GM21381 (cell line): ENCODE data around the gene FGD5.
"Not testable (repeated sequence)": the region's sequence is repeated elsewhere in the genome, so short reads cannot be mapped to it uniquely, and the experiment has no call there.

Experiments
- ATAC-seq: cut with Tn5 transposase; IDR thresholded peaks from one replicate; pipeline ENCODE4 v1.9.1; 2021; ENCODE audit warnings: mild to moderate bottlenecking, moderate library complexity; ENCODE audit not compliant: unreplicated experiment

The FGD5 gene

DNA sequence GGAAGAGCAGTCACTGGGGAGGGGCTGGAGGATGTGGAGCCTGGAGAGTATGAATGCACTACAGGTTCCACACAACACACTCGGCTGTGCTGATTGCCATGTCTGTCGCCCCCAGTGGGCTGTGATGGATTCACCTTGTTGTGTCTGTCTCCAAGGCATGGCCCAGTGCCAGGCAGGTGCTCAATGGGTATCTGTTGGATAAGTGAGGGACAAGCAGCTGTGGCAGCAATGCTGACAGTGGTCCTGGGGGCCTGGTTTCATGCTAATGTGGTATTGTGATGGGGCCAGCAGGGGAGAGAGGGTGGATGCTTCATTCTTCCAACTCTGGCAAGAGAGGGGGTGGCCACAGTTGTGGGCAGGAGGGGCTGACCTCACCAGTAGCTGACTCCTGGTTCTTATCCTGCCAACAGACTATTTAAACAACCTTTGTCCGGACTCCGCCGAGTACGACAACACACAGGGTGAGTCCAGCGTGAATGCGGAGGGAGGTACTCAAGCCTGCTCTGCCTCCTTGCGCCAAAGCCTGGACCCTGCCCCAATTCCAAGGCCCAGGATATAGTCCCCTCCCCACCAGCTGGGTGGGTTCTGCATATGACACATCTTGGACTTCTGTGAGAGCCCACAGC is 81.3 kb downstream of the FGD5 start:
- ATAC-seq: no peak

DNA sequence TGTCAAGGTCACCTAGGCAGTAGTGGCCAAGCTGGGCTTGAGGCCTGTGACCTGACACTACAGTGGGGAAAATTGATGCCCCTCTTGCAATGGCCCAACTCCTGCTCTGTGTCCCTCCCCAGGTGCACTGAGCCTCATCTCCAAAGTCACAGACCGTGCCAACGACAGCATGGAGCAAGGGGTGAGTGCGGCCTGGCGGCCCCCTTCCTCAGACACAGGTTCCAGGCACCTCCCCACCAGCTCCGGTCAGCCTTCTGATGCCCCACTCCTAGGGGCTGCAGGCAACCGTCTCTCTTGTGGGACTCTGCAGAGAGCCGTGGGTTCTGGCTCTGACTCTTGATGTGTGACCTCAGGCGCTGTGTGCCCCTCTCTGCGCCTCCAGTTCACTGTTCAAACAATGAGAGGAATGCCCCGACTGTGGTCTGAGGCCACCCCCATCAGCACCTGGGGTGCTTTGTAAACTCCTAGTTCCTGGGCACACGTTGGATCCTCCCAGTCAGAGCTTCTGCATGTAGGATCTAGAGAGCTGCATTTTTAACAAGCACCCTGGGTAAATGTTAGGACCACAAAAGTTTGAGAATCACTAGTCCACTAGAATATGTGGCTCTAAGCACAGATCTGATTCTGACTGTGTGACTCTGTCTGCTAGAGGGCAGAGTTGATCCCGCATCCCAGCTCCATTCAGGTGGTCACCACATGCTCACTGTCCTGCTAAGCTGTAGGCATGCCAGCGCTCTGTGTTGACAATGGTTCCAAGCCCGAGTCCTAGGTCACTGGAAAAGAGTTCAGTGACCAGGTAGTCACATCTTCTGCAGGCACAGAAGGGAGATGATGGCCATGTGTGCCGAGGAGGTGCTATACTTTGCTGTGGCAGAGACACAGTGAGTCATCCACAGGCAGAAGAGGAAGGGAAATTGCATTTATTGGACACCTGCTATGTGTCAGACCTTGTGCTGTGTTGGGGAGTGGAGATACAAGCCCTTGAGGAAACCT is 82.4 kb downstream of the FGD5 start:
- ATAC-seq: no peak

DNA sequence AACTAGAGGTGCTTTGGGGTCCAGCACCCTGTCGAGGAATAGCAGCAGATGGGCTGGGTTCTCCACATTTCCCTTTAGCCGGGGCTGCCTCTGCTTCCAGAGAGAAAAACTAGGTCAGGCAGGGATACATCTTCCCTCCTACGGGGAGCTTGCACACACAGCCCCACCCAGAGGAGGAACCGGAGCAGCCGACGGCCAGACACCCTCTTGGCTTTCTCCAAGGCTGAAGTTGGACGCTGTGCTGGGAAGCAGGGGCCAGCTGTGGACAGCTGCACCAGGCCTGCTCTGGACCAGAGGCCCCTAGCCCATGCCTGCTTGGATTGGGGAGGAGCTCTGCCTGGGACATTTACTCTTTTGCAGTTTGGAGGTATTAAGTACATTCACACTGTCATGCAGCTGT is 84.0 kb downstream of the FGD5 start:
- no peak for ATAC-seq

DNA sequence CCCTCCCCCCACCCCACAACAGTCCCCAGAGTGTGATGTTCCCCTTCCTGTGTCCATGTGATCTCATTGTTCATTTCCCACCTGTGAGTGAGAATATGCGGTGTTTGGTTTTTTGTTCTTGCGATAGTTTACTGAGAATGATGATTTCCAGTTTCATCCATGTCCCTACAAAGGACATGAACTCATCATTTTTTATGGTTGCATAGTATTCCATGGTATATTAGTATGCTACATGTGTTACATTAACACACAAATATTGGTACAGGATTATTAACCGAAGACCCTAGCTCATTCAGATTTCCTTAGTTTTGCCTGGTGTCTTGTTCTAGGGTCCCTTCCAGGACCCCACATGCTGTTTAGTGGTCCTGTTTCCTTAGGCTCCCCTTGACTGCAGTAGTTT is 84.7 kb downstream of the FGD5 start:
- ATAC-seq: not testable (repeated sequence)

DNA sequence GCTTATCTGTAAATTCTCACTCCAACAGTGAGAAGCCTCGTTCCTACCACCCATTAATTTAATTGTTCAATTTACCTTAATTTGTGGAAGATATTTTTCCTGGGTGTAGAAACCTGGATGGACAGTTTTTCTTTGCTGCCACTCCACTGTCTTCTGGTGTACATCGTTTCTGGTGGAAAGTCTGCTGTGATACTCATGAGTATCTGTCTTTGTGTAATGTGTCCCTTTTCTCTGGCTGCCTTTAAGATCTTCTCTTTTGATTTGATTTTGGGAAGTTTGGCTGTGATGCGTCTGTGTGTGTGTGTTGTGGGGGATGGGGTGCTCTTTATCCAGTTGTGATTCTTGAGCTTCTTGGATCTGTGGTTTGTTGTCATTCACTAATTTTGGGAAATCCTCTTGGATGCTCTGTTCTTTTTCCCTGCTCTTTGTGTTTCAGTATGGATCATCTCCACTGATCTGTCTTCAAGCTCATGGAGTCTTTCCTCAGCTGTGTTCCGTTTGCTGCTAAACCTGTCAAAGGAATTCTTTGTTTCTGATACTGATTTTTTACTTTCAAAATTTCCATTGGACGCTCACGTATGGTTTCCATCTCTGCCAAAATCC is 86.4 kb downstream of the FGD5 start:
- no peak for ATAC-seq

DNA sequence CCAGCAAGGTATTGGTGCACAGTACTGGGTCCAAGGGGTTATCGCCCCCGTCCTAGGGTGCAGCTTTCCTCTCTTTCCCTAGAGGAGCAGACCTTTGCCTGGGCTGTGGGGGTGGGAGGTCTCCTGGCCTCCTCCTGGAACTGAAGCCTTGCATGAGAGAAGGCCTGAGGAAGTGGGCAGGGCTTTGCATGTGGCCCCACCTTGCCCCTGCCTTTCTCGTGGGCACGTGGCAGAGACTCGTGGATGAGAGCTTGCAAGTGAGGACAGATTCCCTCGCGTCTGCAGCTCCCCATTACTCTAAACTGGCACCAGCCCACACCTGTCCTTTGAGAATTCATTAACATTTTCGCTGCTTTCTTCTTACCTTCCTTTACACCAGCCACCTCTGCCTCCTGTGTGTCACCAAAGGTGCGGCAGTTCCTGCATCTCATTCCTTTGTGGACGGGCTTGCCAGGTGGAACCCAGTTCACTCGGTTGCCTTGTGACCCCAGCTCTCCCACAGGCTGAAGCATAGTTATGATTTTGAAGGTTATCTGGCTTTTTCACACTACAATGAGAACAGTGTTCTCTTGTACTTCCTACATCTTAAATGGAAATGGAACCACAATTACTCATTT is 87.7 kb downstream of the FGD5 start:
- no peak for ATAC-seq

DNA sequence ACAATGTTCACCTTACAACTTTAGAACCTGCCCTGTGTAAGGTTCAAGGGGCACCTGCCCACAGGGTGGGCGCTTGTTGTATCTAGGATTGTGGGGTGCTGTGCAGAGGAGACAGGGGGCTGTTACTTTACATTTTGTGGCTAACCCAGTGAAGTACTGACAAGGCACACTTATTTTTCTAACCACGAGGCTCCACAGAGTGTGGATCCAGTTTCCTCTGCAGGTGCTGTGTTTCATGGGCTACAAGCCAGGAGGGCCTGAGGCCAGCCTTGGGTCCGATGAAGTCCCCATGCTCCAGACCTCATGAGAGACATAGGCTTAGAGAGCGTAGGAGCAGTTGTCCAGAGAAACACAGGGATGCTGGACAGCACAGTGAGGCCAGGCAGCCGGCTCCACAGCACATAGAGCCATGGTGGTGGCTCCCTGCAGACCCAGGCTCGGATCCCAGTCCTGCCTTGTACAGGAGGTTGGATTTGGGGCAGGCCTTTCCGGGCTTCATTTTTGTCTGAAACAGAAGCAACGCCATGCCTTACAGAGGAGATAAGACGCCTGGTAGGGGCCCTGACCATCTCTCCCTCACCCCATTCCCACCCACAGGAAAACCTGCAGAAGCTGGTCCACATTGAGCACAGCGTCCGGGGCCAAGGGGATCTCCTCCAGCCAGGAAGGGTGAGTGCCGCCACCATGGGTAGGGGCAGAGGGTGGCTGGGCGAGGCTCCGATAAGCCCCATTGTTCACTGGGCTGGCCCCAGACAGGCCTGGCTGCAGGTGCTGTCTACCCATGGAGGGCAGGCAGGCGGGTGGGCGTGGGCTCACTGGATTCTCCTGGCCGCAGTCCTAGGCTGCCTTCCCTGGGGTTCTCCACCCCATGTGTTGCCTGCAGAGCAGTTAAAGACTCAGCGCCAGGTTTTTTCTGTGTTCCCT is 88.5 kb downstream of the FGD5 start:
- ATAC-seq: no peak

DNA sequence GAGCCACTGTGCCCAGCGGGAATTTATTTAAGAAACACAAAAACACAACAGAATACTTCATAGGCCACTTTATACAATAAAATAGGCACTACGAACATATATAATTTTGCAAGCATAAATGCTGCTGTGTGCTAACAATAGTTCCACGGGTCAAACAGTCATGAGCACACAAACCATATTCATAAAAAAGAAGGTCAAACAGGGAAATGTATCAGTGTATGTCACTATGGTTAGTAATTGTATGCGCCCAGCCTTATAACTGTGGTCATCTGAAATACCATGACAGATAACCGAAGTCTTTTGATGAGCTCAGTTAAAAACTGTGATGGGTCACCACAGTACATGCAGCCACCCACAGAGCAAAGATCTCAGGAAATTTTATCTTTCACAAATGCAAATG is 90.5 kb downstream of the FGD5 start:
- ATAC-seq: no peak

DNA sequence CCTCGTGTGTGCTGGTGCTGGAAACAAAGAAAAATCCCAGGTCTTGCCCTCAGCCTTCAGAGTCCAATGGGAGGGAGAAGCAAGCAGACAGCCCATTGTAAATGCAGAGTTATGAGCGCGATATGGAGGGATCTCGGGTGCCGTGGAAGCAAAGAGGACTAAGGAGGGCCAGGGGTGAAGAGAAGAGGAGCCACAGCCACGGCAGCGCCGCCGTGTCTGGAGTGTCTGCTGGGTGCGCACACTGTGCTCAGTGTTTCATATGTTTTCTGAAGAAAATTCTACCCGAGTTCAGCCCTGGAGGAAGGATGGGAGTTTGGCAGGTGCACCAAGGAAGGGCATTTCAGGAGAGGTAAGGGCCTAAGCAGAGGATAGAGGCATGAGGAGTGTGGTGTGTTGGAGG is 92.9 kb downstream of the FGD5 start:
- ATAC-seq: no peak

DNA sequence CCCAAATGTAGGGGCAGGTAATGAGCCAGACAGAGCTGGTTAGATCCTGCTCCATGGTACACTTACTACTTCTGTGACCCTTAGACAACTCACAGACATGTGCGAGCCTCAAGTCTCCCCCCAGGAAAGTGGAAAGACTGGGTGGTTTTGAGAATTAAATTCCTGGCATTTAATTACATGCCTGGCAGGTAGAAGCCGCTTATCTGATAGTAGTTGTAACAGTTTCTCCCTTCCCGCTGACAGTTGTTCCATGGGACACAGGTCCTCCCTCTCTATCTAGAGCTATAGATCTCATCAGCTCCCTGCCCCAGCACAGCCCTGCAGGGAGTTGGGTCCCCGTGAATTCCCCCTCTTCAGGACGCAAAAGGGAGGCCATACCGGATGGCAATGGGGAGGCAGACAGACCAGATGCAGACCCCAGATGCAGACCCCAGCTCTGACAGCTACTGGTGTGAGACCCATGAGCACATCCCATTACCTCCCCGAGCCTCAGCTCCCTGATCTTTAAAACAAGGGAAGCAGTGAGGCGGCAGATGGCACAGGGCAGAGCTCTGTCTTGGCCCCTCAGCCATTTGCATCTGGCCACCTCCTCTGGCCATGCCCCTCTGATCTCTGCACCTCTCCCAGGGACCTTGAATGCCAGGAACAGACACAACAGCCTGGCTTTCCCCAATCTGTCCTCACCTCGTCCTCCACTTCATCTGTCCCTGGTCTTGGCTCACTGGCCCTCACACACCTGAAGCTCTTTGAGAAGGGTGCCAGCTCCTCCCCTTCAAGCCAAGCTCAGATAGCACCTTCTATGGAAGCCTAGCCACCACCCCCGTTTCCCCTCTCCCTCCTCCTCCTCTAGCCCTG is 94.5 kb downstream of the FGD5 start:
- ATAC-seq: no peak

DNA sequence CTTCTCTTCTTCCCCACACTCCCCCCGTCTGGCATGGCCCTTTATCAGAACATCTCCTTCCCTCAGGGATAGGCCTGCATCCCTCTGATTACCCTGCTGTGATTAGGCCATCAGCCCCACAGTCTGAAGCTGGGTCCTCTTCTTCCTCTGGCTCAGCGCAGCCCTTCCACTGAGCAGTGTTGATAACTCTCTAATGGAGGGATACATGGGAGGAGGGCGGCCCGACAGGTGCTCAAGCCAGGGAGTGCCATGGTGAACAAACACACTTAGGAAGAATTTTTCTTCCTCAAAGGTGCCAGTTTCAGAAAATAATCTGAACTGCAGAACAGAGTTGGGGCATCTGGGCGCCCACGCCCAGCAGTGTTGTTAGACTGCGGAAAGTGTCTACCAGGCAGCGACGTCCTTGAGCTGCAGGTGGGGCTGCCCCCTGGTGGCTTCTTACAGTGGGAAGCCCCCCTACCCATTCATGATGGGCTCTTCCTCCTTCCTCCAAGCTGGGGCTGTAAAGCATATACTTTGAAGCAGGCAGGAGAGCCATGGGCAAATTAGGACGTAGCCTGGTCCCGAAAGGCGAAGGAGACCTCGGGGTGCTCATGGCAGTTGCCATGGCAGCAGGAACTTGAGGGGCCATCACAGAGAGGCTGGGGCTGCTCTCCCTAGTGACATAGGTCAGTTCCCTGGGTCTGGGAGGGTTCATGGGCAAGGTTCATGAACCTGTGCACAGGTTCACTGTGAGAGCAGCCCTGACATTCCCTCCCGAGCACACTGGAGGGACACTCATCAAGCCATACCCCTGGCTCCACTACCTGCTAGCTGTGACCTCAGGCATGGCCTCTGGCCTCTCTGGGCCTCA is 95.4 kb downstream of the FGD5 start:
- ATAC-seq: no peak

DNA sequence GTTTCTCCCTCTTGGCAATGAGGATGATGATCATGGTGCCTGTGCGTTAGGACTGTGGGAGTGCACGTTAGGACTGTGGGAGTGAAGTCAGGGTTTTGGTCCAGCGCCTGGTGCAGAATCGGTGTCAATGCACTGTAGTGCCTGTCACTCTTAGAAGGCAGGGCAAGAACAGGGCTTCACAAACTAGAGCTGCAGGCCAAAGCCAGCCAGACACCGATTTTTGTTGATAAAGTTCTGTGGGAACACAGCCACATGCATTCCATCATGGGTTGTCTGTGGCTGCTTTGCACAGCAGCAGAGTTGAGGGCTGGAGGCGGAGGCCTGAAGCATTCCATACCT is 96.0 kb downstream of the FGD5 start:
- no peak for ATAC-seq

DNA sequence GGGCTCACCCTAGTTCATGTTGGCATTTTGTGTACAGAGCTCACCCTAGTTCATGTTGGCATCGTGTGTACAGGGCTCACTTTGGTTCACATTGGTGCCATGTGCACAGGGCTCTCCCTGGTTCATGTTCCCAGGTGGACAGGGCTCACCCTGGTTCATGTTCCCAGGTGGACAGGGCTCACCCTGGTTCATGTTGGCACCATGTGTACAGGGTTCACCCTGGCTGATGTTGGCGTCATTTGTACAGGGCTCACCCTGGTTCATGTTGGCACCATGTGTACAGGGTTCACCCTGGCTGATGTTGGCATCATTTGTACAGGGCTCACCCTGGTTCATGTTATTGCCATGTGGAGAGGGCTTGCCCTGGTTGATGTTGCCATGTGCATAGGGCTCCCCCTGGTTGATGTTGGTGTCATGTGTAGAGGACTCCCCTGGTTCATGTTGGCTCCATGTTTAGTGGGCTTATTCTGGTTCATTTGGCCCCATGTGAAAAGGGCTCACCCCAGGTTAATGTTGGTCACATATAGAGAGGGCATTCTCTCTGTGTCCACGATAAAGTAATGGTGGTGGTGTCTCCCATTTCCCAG is 97.0 kb downstream of the FGD5 start:
- no peak for ATAC-seq

DNA sequence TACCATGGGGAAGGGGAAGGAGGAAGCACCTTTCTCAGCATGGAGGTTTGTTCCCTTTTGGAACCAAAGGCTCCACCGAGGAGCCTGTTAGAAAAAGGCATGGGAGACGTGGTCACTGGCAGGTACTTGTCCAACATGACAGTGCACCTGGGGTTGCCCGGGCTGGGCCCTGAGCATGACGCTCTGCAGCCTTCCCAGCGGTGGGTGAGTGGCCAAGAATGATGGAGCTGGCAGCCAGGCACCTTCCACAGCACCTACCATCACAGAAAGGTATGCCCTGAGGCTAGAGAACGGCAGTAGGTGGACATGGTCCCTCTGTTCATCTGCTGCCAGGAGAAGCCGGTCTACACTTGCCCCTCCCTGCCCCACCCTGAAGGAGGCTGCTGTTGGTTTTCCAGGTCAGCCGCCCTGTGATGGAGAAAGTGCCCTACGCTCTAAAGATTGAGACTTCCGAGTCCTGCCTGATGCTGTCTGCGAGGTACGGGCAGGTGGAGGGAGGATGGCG is 99.6 kb downstream of the FGD5 start:
- no peak for ATAC-seq

DNA sequence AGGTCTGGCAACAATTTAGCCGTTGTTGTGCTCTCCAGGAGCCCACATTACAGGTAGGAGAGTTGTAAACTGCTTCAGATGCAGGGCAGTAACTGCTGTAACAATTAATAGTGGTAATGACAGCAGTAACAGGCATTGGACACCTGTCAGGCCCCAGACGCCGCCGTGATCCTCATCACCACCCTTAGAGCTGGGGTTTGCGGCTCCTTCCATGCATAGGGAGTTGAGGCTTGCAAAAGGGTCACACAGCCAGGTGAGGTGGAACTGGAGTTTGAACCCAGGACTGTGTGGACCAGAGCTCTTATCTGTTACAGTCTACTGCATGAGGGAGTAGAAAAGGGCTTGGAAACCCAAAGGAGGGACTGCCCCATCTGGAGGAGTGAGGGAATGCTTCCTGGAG is 101.8 kb downstream of the FGD5 start:
- no peak for ATAC-seq

DNA sequence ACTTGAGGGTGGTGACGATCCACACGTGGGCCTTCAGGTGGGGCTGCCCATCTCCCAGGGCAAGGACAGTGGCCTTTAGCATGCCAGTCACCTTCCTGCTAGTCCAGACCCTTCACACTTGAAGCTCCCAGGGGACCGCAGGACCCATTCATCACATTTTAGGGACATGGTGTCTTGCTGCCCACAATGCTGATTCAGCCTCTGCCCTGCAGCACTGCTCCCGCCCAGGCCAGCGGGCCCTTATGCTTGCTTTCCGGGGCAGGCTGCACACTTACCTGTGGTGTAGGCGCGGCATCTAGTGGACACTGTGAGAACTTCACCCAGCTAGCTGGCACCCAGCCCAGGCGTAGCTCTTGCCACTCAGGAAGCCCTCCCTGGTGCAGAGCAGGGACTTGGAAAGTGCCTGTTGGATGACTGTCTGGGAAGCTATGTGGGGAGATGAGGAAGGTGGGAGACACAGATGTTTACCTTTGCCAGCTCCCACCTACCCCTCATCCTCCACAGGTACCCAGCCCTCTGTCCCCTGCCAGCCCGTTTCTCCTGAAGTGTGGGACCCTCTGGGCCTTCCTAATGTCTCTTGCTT is 102.4 kb downstream of the FGD5 start:
- ATAC-seq: peak; percentile 78

DNA sequence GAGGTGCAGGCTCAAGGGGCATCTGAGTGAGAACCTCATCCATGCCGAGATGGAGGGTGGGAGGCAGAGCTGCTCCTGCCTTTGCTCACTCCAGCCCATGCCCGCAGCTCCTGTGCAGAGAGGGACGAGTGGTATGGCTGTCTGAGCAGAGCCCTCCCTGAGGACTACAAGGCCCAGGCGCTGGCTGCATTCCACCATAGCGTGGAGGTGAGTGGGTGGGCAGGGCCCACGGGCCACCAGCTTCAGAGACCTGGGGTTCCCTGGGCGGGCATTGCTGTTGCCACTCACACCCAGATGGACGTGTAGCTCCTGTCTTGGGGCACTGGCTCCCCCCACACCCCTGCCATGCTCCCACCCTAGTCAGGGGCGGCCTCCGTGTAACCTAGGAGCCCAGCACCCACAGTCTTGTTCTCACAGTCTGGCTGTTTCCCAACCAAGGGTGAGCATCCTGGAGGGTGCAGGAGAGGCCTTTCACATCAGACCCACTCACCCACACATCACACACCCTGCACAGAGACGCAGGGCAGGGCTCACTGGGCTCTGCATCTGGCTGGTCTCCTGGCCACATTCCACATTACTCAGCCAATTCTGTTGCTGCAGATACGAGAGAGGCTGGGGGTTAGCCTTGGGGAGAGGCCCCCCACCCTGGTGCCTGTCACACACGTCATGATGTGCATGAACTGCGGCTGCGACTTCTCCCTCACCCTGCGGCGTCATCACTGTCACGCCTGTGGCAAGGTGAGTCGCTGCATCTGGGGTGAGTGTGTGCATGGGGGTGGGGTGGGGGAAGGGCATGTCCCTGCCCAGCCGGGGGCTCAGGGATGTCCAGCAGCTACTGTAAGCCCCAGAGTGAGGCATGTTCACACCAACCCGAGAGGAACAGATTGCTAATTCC is 103.3 kb downstream of the FGD5 start:
- ATAC-seq: no peak
